IPS DF 6.9 (cell line): Measurements from ENCODE around the gene HOXC12.

Experiments
- DNase-seq: peaks from one replicate; pipeline ENCODE4 v3.0.0-alpha.2; 2013; ENCODE audit warnings: low read depth, low spot score
- H3K27ac ChIP-seq: one replicate; pipeline ENCODE4 v1.5.1; 2013; ENCODE audit warnings: low read length, control low read depth
- H3K27me3 ChIP-seq: 2 replicates; pipeline ENCODE4 v1.6.1; 2013; ENCODE audit warnings: mild to moderate bottlenecking, low read length; ENCODE audit not compliant: control insufficient read depth, insufficient read depth
- H3K36me3 ChIP-seq: 2 replicates; pipeline ENCODE4 v1.6.1; 2013; ENCODE audit warnings: low read length; ENCODE audit not compliant: control insufficient read depth, insufficient read depth
- H3K4me1 ChIP-seq: 2 replicates; pipeline ENCODE4 v1.6.1; 2013; ENCODE audit warnings: low read length; ENCODE audit not compliant: control insufficient read depth, insufficient read depth
- H3K4me3 ChIP-seq: 2 replicates; pipeline ENCODE4 v1.5.1; 2013; ENCODE audit warnings: mild to moderate bottlenecking, low read length
- H3K9me3 ChIP-seq: 2 replicates; pipeline ENCODE4 v1.6.1; 2013; ENCODE audit warnings: low read length, inconsistent platforms; ENCODE audit not compliant: control insufficient read depth, insufficient read depth
- WGBS: extraction: QIAGEN DNeasy Blood & Tissue Kit; methylation state at CpG from one replicate; pipeline ENCODE4 v1.1.7; 2013; ENCODE audit warnings: mixed read lengths, missing lambda C conversion rate; ENCODE audit not compliant: insufficient read length, insufficient coverage; 5-methylcytosine and 5-hydroxymethylcytosine counted together

The HOXC12 gene

GRCh38 chr12:53973236-53974042, 18.7 kb downstream of the HOXC12 start:
- no peak for DNase-seq
- Histone ChIP-seq H3K4me1 (no peaks in the 10 kb centered on the region; the same call in none of the 2 replicates), H3K27ac (no peak overlapping the region), H3K27me3 (peaks cover 99% of the 10 kb centered on the region), H3K9me3 (no peaks in the 10 kb centered on the region), H3K4me3 (no peak overlapping the region), H3K36me3 (no peaks in the 10 kb centered on the region)
- no CpG with 5 or more reads among the region's 71 CpGs for WGBS

GRCh38 chr12:53974084-53975063, 19.7 kb downstream of the HOXC12 start, which contains the start of gene HOTAIR:
Gene HOTAIR (minus strand): TSS chr12:53974954.
- WGBS: no CpG with 5 or more reads among the region's 63 CpGs
- DNase-seq: no peak
- Histone ChIP-seq H3K27ac (no peak within 1 kb of the TSS), H3K9me3 (no peaks in the 10 kb centered on the region), H3K4me1 (no peaks in the 10 kb centered on the region; the same call in none of the 2 replicates), H3K4me3 (no peak within 1 kb of the TSS), H3K27me3 (peaks cover 99% of the 10 kb centered on the region), H3K36me3 (no peaks in the 10 kb centered on the region)

- WGBS: no CpG with 5 or more reads among the region's 25 CpGs
These were observed 20.4 kb downstream of the HOXC12 start for GRCh38 chr12:53975064-53975471.

GRCh38 chr12:53975479-53976152, 20.9 kb downstream of the HOXC12 start:
- WGBS: no CpG with 5 or more reads among the region's 31 CpGs

More at GRCh38 chr12:53975064-53975471, 20.4 kb downstream of the HOXC12 start:
- Histone ChIP-seq H3K4me3 (no peak overlapping the region), H3K9me3 (no peaks in the 10 kb centered on the region), H3K27ac (no peak overlapping the region), H3K36me3 (no peaks in the 10 kb centered on the region), H3K27me3 (peaks cover 99% of the 10 kb centered on the region), H3K4me1 (no peaks in the 10 kb centered on the region; the same call in none of the 2 replicates)
- no peak for DNase-seq

GRCh38 chr12:53976172-53976822, 21.6 kb downstream of the HOXC12 start:
- DNase-seq: no peak
- Histone ChIP-seq H3K27ac (no peak overlapping the region), H3K4me1 (no peaks in the 10 kb centered on the region; the same call in none of the 2 replicates), H3K27me3 (peaks cover 97% of the 10 kb centered on the region), H3K9me3 (no peaks in the 10 kb centered on the region), H3K36me3 (no peaks in the 10 kb centered on the region), H3K4me3 (no peak overlapping the region)
- no CpG with 5 or more reads among the region's 21 CpGs for WGBS

More at GRCh38 chr12:53975479-53976152, 20.9 kb downstream of the HOXC12 start:
- Histone ChIP-seq H3K4me1 (no peaks in the 10 kb centered on the region; the same call in none of the 2 replicates), H3K27ac (no peak overlapping the region), H3K27me3 (peaks cover 97% of the 10 kb centered on the region), H3K4me3 (no peak overlapping the region), H3K9me3 (no peaks in the 10 kb centered on the region), H3K36me3 (no peaks in the 10 kb centered on the region)
- no peak for DNase-seq

- peaks cover 97% of the 10 kb centered on the region for H3K27me3 ChIP-seq
- no peaks in the 10 kb centered on the region; the same call in none of the 2 replicates for H3K4me1 ChIP-seq
- H3K4me3 ChIP-seq: no peak overlapping the region
- H3K36me3 ChIP-seq: no peaks in the 10 kb centered on the region
- DNase-seq: no peak
- H3K27ac ChIP-seq: no peak overlapping the region
- H3K9me3 ChIP-seq: no peaks in the 10 kb centered on the region
- no CpG with 5 or more reads among the region's 9 CpGs for WGBS
These were observed 22.3 kb downstream of the HOXC12 start for GRCh38 chr12:53976823-53977595.

- no peak overlapping the region for H3K4me3 ChIP-seq
- H3K27me3 ChIP-seq: peaks cover 97% of the 10 kb centered on the region
- DNase-seq: no peak
- no peaks in the 10 kb centered on the region for H3K36me3 ChIP-seq
- no peaks in the 10 kb centered on the region; the same call in none of the 2 replicates for H3K4me1 ChIP-seq
- H3K9me3 ChIP-seq: no peaks in the 10 kb centered on the region
- no peak overlapping the region for H3K27ac ChIP-seq
- no CpG with 5 or more reads among the region's 11 CpGs for WGBS
These were observed 23.1 kb downstream of the HOXC12 start for GRCh38 chr12:53977596-53978445.

- no peaks in the 10 kb centered on the region for H3K9me3 ChIP-seq
- no peaks in the 10 kb centered on the region; the same call in none of the 2 replicates for H3K4me1 ChIP-seq
- H3K4me3 ChIP-seq: no peak overlapping the region
- H3K27ac ChIP-seq: no peak overlapping the region
- no peaks in the 10 kb centered on the region for H3K36me3 ChIP-seq
- no peak for DNase-seq
- H3K27me3 ChIP-seq: peaks cover 97% of the 10 kb centered on the region
- no CpG with 5 or more reads among the region's 15 CpGs for WGBS
These were observed 24.0 kb downstream of the HOXC12 start for GRCh38 chr12:53978477-53979356.
